ENCODE results near the gene NKX2-1.

NKX2-1 gene

GRCh38 chr14:36502558-36503508 lies 17.2 kb downstream of the NKX2-1 start:
- no peak overlapping the region for H3K4me3 ChIP-seq (ENCODE audit: low read depth, low read length)
- no peak for TF ChIP-seq CTCF (conservative IDR thresholded peaks at IDR 0.05; ENCODE audit: low read depth, low read length)
- DNase-seq (ENCODE audit: low read depth) = no peak

GRCh38 chr14:36498938-36499337 lies 21.1 kb downstream of the NKX2-1 start:
- DNase-seq (ENCODE audit: low read depth) = no peak
- no peak for TF ChIP-seq CTCF (conservative IDR thresholded peaks at IDR 0.05; ENCODE audit: low read depth, low read length)
- H3K4me3 ChIP-seq (ENCODE audit: low read depth, low read length) = no peak overlapping the region

- no peak overlapping the region for H3K4me3 ChIP-seq (ENCODE audit: low read depth, low read length)
- DNase-seq (ENCODE audit: low read depth) = no peak
- no peak for TF ChIP-seq CTCF (conservative IDR thresholded peaks at IDR 0.05; ENCODE audit: low read depth, low read length)
Observed at GRCh38 chr14:36496346-36496745, 23.7 kb downstream of the NKX2-1 start.

GRCh38 chr14:36495666-36496065 lies 24.4 kb downstream of the NKX2-1 start:
- TF ChIP-seq CTCF (conservative IDR thresholded peaks at IDR 0.05; ENCODE audit: low read depth, low read length) = no peak
- DNase-seq (ENCODE audit: low read depth) = no peak
- no peak overlapping the region for H3K4me3 ChIP-seq (ENCODE audit: low read depth, low read length)

GRCh38 chr14:36493761-36494160 lies 26.3 kb downstream of the NKX2-1 start:
- no peak overlapping the region for H3K4me3 ChIP-seq (ENCODE audit: low read depth, low read length)
- TF ChIP-seq CTCF (conservative IDR thresholded peaks at IDR 0.05; ENCODE audit: low read depth, low read length) = no peak
- no peak for DNase-seq (ENCODE audit: low read depth)

- TF ChIP-seq CTCF (conservative IDR thresholded peaks at IDR 0.05; ENCODE audit: low read depth, low read length) = no peak
- no peak overlapping the region for H3K4me3 ChIP-seq (ENCODE audit: low read depth, low read length)
- no peak for DNase-seq (ENCODE audit: low read depth)
Observed at GRCh38 chr14:36485773-36486172, 34.3 kb downstream of the NKX2-1 start.

GRCh38 chr14:36479344-36479743 lies 40.7 kb downstream of the NKX2-1 start:
- DNase-seq (ENCODE audit: low read depth) = no peak
- H3K4me3 ChIP-seq (ENCODE audit: low read depth, low read length) = no peak overlapping the region
- no peak for TF ChIP-seq CTCF (conservative IDR thresholded peaks at IDR 0.05; ENCODE audit: low read depth, low read length)
